Lung (tissue), 16 donors: ENCODE measurements around the gene GFM2. TPM values are rescaled to one million over a fixed set of nuclear protein-coding genes. Genes with fewer than 3 reads are reported as not detected.

Experiments used
- ATAC-seq: fragments of 200-7000 bp; cut with Tn5 transposase; one replicate; pipeline ENCODE4 v1.9.1; 2020; ENCODE audit warnings: moderate number of reproducible peaks; ENCODE audit not compliant: insufficient read depth, low FRiP score
- DNase-seq, 3 donors: peaks; one replicate each; pipeline ENCODE4 v3.0.0-alpha.2; 2013 to 2017
- H3K27ac ChIP-seq, 2 donors: one replicate each; pipeline ENCODE4 v1.5.1; 2013; ENCODE audit warnings: mild to moderate bottlenecking in 2 of 2, moderate library complexity in 2 of 2, control low read depth in 1 of 2, inconsistent platforms in 1 of 2, low read depth in 1 of 2, low read length in 1 of 2
- H3K27me3 ChIP-seq, 3 donors: one replicate each; pipeline ENCODE4 v1.5.1; 2013; ENCODE audit warnings: low read length in 2 of 3; ENCODE audit not compliant: control insufficient read depth in 3 of 3, insufficient read depth in 3 of 3
- H3K36me3 ChIP-seq, 4 donors: one replicate each; pipeline ENCODE4 v1.5.1; 2013; ENCODE audit warnings: low read length in 4 of 4, mild to moderate bottlenecking in 1 of 4, moderate library complexity in 1 of 4; ENCODE audit not compliant: control insufficient read depth in 4 of 4, insufficient read depth in 4 of 4
- H3K4me1 ChIP-seq, 5 donors: one replicate each; pipeline ENCODE4 v1.5.1; 2013; ENCODE audit warnings: low read length in 5 of 5, mild to moderate bottlenecking in 2 of 5, moderate library complexity in 1 of 5; ENCODE audit not compliant: control insufficient read depth in 5 of 5, insufficient read depth in 5 of 5
- H3K4me3 ChIP-seq: one replicate; pipeline ENCODE4 v1.5.1; 2013; ENCODE audit warnings: mild to moderate bottlenecking, control low read depth, moderate library complexity
- H3K9ac ChIP-seq, 2 donors: one replicate each; pipeline ENCODE4 v1.5.1; 2013; ENCODE audit warnings: low read length in 2 of 2, control low read depth in 1 of 2; ENCODE audit not compliant: insufficient read depth in 1 of 2
- H3K9me3 ChIP-seq, 4 donors: one replicate each; pipeline ENCODE4 v1.5.1; 2013; ENCODE audit warnings: low read length in 3 of 4, mild to moderate bottlenecking in 1 of 4, moderate library complexity in 1 of 4; ENCODE audit not compliant: control insufficient read depth in 4 of 4, insufficient read depth in 3 of 4
- CTCF ChIP-seq: IDR thresholded peaks from 2 replicates; pipeline ENCODE4 v1.5.1; 2012; ENCODE audit warnings: mild to moderate bottlenecking; ENCODE audit errors: control extremely low read depth, extremely low read depth
- WGBS, 2 donors: extraction: QIAGEN DNeasy Blood & Tissue Kit; methylation state at CpG; one replicate each; pipeline ENCODE4 v1.1.7; 2013; 5-methylcytosine and 5-hydroxymethylcytosine counted together
- long read RNA-seq, 5 donors: transcript quantifications; one replicate each; lab custom pipeline, GENCODE V29; 2026
- polyA plus RNA-seq, 2 donors: library from polyadenylated mRNA; stranded (reverse); fragments of 200-250 nt; gene quantifications; one replicate each; pipeline ENCODE4 v1.2.1, GENCODE V29; 2013
- total RNA-seq, 2 donors: library from RNA; depleted of rRNA in 1 of 2; stranded (reverse); fragments of >200 nt in 1 of 2; gene quantifications; one replicate each; pipeline ENCODE4 v1.2.1, GENCODE V29; 2014 to 2021
- donor health status: control.
- donor health status: control.
- donor health status: Bipolar disorder and iron deficiency.
- donor health status: healthy.
- donor health status: DM: yes; HTN: yes; CAD: no.

Gene GFM2
- 10 to 100 TPM; 21.6 to 45.7 TPM for total RNA-seq
- 10 to 100 TPM; 13.0 to 21.4 TPM for polyA plus RNA-seq
- long read RNA-seq, donor 1, transcript GFM2-201 (21 exons, 3,249 nt), result major isoform, 5 of 651 reads
- long read RNA-seq, donor 1, partial matches to known transcripts, result 508 of 651 reads
- long read RNA-seq, donor 1, other reads (novel, unspliced or antisense), result 137 of 651 reads
- long read RNA-seq, donor 2, partial matches to known transcripts, result 0 of 1 reads
- long read RNA-seq, donor 2, other reads (novel, unspliced or antisense), result 0 of 1 reads
- long read RNA-seq, donor 3, partial matches to known transcripts, result 0 of 2 reads
- long read RNA-seq, donor 3, other reads (novel, unspliced or antisense), result 0 of 2 reads
- long read RNA-seq, donor 4, result 0 reads
- long read RNA-seq, donor 5, partial matches to known transcripts, result 857 of 1,031 reads
- long read RNA-seq, donor 5, other reads (novel, unspliced or antisense), result 171 of 1,031 reads

- Histone ChIP-seq H3K9ac (peak within 1 kb of the TSS; percentile 85 to 86), H3K4me1 (peaks cover 4 to 20% (median 7%) of the 10 kb centered on the region in 5 donors), H3K4me3 (peak within 1 kb of the TSS; percentile 95), H3K27ac (peak within 1 kb of the TSS; percentile 54 to 92), H3K36me3 (peaks cover 2 to 15% (median 11%) of the 10 kb centered on the region in 4 donors), H3K27me3 (no peaks in the 10 kb centered on the region), H3K9me3 (no peaks in the 10 kb centered on the region)
- peak; percentile 94 to 98 (median 96) for DNase-seq
- TF ChIP-seq CTCF, result no peak
- ATAC-seq, result peak; percentile 99
- 1% methylated on average over 54 of the region's 54 CpGs for WGBS, 2 donors
Measured at GRCh38 chr5:74766849-74767578, at the start of gene GFM2, which contains the start of gene NSA2. GFM2 (minus strand) TSS chr5:74767117; CDS start chr5:74763742, 3,375 bp downstream. NSA2 (plus strand) TSS chr5:74767249; CDS start chr5:74767361, 112 bp downstream.

GRCh38 chr5:74810915-74811314, 44.0 kb upstream of the GFM2 start:
- no peak for DNase-seq
- no peaks in the 10 kb centered on the region for H3K27me3 ChIP-seq
- WGBS, 2 donors, result 86 to 97% methylated on average over 4 of the region's 4 CpGs
- H3K4me3 ChIP-seq, result no peak overlapping the region
- no peak overlapping the region for H3K27ac ChIP-seq
- ATAC-seq, result no peak
- H3K9me3 ChIP-seq, result no peaks in the 10 kb centered on the region
- H3K9ac ChIP-seq, result no peak overlapping the region
- H3K4me1 ChIP-seq, result no peaks in the 10 kb centered on the region
- H3K36me3 ChIP-seq, result no peaks in the 10 kb centered on the region
- TF ChIP-seq CTCF, result no peak

- DNase-seq (no peak), ATAC-seq (no peak)
- no peaks in the 10 kb centered on the region for H3K4me1 ChIP-seq
- 38 to 56% methylated on average over 1 of the region's 1 CpG for WGBS, 2 donors
- no peak overlapping the region for H3K4me3 ChIP-seq
- no peak overlapping the region for H3K27ac ChIP-seq
- H3K9ac ChIP-seq, result no peak overlapping the region
- H3K27me3 ChIP-seq, result no peaks in the 10 kb centered on the region
- H3K9me3 ChIP-seq, result no peaks in the 10 kb centered on the region
- no peaks in the 10 kb centered on the region for H3K36me3 ChIP-seq
- no peak for TF ChIP-seq CTCF
Measured at GRCh38 chr5:74801941-74802340, 35.0 kb upstream of the GFM2 start.
